HUES6 (cell line): ENCODE results near the gene EXOC6B.

ENCODE experiments used
- H3K27ac ChIP-seq: 2 replicates; pipeline ENCODE4 v1.7.0; 2013; ENCODE audit warnings: low read depth, mild to moderate bottlenecking, low read length, inconsistent platforms
- H3K27me3 ChIP-seq: 2 replicates; pipeline ENCODE4 v1.6.1; 2013; ENCODE audit warnings: low read length; ENCODE audit not compliant: control insufficient read depth, insufficient read depth
- H3K36me3 ChIP-seq: 2 replicates; pipeline ENCODE4 v1.6.1; 2013; ENCODE audit warnings: low read length; ENCODE audit not compliant: control insufficient read depth, insufficient read depth
- H3K4me1 ChIP-seq: 2 replicates; pipeline ENCODE4 v1.6.1; 2013; ENCODE audit warnings: low read length; ENCODE audit not compliant: control insufficient read depth, insufficient read depth
- H3K4me3 ChIP-seq: 2 replicates; pipeline ENCODE4 v1.5.1; 2013; ENCODE audit warnings: low read depth, low read length
- H3K9ac ChIP-seq: one replicate; pipeline ENCODE4 v1.6.1; 2013; ENCODE audit warnings: mild to moderate bottlenecking, low read length
- H3K9me3 ChIP-seq: 2 replicates; pipeline ENCODE4 v1.6.1; 2013; ENCODE audit warnings: low read depth, low read length; ENCODE audit not compliant: control insufficient read depth, insufficient read depth

EXOC6B gene

DNA sequence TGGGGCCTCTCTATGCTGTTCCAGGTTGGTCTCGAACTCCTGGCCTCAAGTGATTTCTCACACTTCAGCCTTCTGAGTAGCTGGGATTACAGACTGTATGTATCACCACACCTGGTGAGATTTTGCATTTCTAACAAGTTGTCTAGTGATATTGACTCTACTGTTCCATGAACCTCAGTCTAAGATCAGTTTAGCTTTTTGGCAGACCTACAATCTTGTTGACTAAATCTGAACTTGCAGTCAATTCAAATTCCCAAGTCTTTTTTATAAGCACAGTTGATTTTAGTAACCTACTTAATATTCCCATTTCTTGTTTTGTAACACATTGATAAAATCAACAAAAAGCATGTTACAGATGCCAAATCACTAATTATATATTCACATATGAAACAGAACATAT lies 412.1 kb downstream of the EXOC6B start:
- Histone ChIP-seq H3K4me3 (no peak overlapping the region), H3K27me3 (no peaks in the 10 kb centered on the region), H3K9me3 (no peaks in the 10 kb centered on the region), H3K27ac (no peak overlapping the region), H3K36me3 (no peaks in the 10 kb centered on the region), H3K9ac (no peak overlapping the region), H3K4me1 (no peaks in the 10 kb centered on the region)

DNA sequence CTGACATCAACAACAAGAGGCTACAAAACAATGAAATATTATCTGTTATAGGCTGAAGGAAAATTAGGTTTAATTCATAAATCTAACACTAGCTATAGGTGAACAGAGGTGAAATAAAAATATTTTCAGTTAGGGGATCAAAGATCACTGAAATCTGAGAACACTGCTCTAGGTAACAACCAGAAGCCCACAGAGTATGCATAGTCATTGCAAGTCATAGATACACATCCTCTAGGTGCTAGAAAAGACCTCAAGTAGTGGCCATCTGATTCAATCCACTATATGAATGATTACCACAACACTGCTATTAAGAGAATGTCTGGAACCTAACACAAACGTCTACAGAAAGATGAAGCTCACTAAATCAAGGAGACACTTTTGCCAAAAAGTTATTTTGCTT lies 413.6 kb downstream of the EXOC6B start:
- no peaks in the 10 kb centered on the region for H3K9me3 ChIP-seq
- H3K27ac ChIP-seq, result no peak overlapping the region
- no peaks in the 10 kb centered on the region for H3K36me3 ChIP-seq
- no peaks in the 10 kb centered on the region for H3K27me3 ChIP-seq
- no peaks in the 10 kb centered on the region for H3K4me1 ChIP-seq
- no peak overlapping the region for H3K4me3 ChIP-seq
- no peak overlapping the region for H3K9ac ChIP-seq

DNA sequence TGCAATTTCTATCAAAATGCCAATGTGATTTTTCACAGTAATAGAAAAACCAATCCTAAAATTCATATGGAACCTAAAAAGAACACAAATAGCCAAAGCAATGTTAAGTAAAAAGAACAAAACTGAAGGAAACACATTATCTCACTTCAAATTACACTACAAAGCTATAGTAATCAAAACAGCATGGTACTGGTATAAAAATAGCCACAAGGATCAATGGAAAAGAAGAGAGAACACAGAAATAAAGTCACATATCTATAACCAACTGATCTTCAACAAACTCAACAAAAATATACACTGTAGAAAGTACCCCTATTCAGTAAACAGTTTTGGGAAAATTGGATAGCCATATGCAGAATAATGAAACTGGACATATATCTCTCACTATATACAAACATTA lies 426.0 kb downstream of the EXOC6B start:
- no peak overlapping the region for H3K9ac ChIP-seq
- H3K4me1 ChIP-seq, result no peaks in the 10 kb centered on the region
- no peak overlapping the region for H3K4me3 ChIP-seq
- no peaks in the 10 kb centered on the region for H3K36me3 ChIP-seq
- H3K27ac ChIP-seq, result no peak overlapping the region
- no peaks in the 10 kb centered on the region for H3K27me3 ChIP-seq
- H3K9me3 ChIP-seq, result peaks cover 23% of the 10 kb centered on the region

DNA sequence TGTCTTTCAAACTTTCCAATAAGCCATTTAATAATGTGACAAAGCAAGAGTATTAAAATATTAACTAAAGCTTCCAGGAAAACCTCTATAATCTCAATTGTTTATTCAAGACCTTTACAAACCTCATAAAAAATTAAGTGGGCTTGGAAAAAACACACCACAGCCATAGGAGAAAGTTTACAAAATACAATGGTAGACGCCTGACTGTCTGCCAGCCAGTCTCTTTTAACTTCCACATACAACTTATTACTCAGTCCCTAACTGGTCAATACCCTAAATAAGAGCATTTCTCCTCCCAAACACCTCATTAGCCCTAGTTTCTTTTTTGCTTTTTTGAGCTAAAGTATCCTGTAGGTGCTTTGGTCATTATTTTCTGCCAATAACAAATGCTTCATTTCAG lies 430.7 kb downstream of the EXOC6B start:
- H3K36me3 ChIP-seq, result no peaks in the 10 kb centered on the region
- no peak overlapping the region for H3K4me3 ChIP-seq
- H3K9me3 ChIP-seq, result peaks cover 21% of the 10 kb centered on the region
- H3K27me3 ChIP-seq, result no peaks in the 10 kb centered on the region
- no peak overlapping the region for H3K27ac ChIP-seq
- H3K4me1 ChIP-seq, result no peaks in the 10 kb centered on the region
- no peak overlapping the region for H3K9ac ChIP-seq

GRCh38 chr2:72394541-72395070 lies 431.2 kb downstream of the EXOC6B start:
- no peak overlapping the region for H3K9ac ChIP-seq
- no peaks in the 10 kb centered on the region for H3K27me3 ChIP-seq
- H3K9me3 ChIP-seq, result peaks cover 18% of the 10 kb centered on the region
- no peak overlapping the region for H3K4me3 ChIP-seq
- H3K4me1 ChIP-seq, result no peaks in the 10 kb centered on the region
- no peaks in the 10 kb centered on the region for H3K36me3 ChIP-seq
- no peak overlapping the region for H3K27ac ChIP-seq

DNA sequence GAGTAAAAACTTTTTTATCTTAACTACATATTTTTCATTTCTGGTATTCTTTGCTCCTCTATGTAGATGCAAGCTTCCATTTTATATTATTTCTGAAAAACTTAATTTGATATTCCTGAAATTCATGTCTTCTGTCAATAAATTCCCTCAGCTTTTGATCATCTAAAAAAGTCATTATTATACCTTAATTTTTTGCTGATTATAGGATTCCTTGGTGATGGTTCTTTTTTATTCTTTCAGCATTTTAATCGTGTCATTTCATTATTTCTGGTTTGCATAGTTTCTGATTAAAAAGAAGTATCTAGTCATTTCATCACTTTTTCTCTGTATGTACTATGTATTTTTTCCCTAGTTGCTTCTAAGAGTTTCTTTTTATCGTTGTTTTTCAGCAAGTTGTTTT lies 436.4 kb downstream of the EXOC6B start:
- H3K27me3 ChIP-seq, result no peaks in the 10 kb centered on the region
- no peak overlapping the region for H3K27ac ChIP-seq
- no peak overlapping the region for H3K4me3 ChIP-seq
- H3K9ac ChIP-seq, result no peak overlapping the region
- no peaks in the 10 kb centered on the region for H3K4me1 ChIP-seq
- H3K9me3 ChIP-seq, result peaks cover 46% of the 10 kb centered on the region
- H3K36me3 ChIP-seq, result 0 out of 2 replicates have a peak, but pooled peaks cover 3% of the 10 kb centered on the region

- no peaks in the 10 kb centered on the region for H3K27me3 ChIP-seq
- H3K9ac ChIP-seq, result no peak overlapping the region
- H3K4me1 ChIP-seq, result no peaks in the 10 kb centered on the region
- no peak overlapping the region for H3K4me3 ChIP-seq
- H3K36me3 ChIP-seq, result 0 out of 2 replicates have a peak, but pooled peaks cover 3% of the 10 kb centered on the region
- H3K9me3 ChIP-seq, result peaks cover 52% of the 10 kb centered on the region
- H3K27ac ChIP-seq, result no peak overlapping the region
These were observed 437.6 kb downstream of the EXOC6B start for GRCh38 chr2:72388263-72388662.

DNA sequence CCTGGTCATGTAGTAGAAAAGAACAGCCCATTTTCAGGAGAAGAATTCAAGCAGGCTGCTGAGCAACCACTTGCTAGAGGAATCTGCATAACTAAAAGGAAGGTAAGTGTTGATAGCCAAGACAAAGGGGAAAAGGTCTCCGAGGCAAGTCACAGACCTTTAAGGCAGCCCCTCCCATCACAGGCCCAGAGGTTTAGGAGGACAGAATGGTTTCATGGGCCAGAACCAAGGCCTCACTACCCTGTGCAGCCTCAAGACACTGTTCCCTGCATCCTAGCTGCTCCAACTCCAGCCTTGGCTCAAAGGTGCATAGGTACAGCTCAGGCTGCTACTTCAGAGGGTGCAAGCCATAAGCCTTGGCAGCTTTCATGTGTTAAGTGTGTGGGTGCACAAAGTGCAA lies 439.5 kb downstream of the EXOC6B start:
- peaks cover 45% of the 10 kb centered on the region for H3K9me3 ChIP-seq
- H3K27ac ChIP-seq, result no peak overlapping the region
- 0 out of 2 replicates have a peak, but pooled peaks cover 3% of the 10 kb centered on the region for H3K36me3 ChIP-seq
- no peaks in the 10 kb centered on the region for H3K4me1 ChIP-seq
- no peaks in the 10 kb centered on the region for H3K27me3 ChIP-seq
- H3K9ac ChIP-seq, result no peak overlapping the region
- H3K4me3 ChIP-seq, result no peak overlapping the region

DNA sequence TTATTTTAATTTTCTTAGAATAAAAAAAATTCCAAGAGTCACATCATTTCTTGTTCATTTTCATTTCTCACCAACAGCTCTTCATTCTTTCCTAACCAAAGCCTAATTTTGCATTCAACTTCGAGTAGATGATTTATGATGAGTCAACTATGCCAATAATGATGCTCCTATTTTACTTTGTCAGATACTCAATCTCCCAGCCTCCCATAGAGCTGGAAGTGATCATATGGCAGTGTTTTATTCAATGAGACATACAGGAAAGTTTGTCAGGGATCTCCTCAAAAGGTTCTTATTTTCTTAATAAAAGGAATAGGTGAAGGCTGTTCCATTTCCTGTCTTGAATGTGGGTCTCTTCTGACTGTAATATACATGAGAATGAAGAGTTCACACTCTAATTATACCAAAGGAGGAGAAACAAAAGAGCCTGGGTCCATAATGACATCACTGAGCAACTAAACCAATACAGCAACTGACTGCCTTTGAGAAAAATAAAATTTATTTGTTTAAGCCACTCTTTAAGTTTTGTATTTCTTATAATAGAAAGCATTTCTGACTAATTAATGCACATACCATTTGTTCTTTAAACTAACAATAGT lies 447.0 kb downstream of the EXOC6B start:
- H3K36me3 ChIP-seq, result no peaks in the 10 kb centered on the region
- no peak overlapping the region for H3K4me3 ChIP-seq
- H3K4me1 ChIP-seq, result peaks cover 22% of the 10 kb centered on the region; the same call in 1 of the 2 replicates
- H3K9me3 ChIP-seq, result peaks cover 8% of the 10 kb centered on the region
- peak overlapping the region; percentile 30 for H3K9ac ChIP-seq
- peak overlapping the region; percentile 63; the same call in 1 of the 2 replicates for H3K27ac ChIP-seq
- no peaks in the 10 kb centered on the region for H3K27me3 ChIP-seq

- Histone ChIP-seq H3K4me1 (peaks cover 5% of the 10 kb centered on the region), H3K27me3 (no peaks in the 10 kb centered on the region), H3K27ac (no peak overlapping the region), H3K9ac (no peak overlapping the region), H3K36me3 (no peaks in the 10 kb centered on the region), H3K4me3 (no peak overlapping the region), H3K9me3 (peaks cover 6% of the 10 kb centered on the region; the same call in 1 of the 2 replicates)
These were observed 458.2 kb downstream of the EXOC6B start for GRCh38 chr2:72367530-72368225.

GRCh38 chr2:72363406-72363805 lies 462.4 kb downstream of the EXOC6B start:
- Histone ChIP-seq H3K9ac (no peak overlapping the region), H3K9me3 (no peaks in the 10 kb centered on the region), H3K4me3 (no peak overlapping the region), H3K36me3 (no peaks in the 10 kb centered on the region), H3K4me1 (peaks cover 5% of the 10 kb centered on the region), H3K27me3 (no peaks in the 10 kb centered on the region), H3K27ac (no peak overlapping the region)
